Body of pancreas (tissue), 4 donors: ENCODE measurements around the gene PRDX6. TPM values are rescaled to one million over a fixed set of nuclear protein-coding genes. Genes with fewer than 3 reads are reported as not detected.
A peak's percentile ranks its signal among the peaks of the same experiment; 100 is the strongest.

Experiments used
- ATAC-seq: fragments of 150-250 bp; one replicate; pipeline ENCODE4 v1.9.1; 2016
- DNase-seq, 4 donors: peaks; one replicate each; pipeline ENCODE4 v3.0.0-alpha.2; 2019
- H3K27ac ChIP-seq, 4 donors: fragments of 200-600 bp; sonication (generic); 1 replicate in 3 of 4; 2 replicates in 1 of 4; pipeline versions ENCODE4 v1.5.1 to v1.6.1; 2016 to 2019; ENCODE audit warnings: mild to moderate bottlenecking in 1 of 4, mixed read lengths in 1 of 4, moderate library complexity in 1 of 4
- H3K27me3 ChIP-seq, 2 donors: fragments of 200-600 bp; sonication (generic); one replicate each; pipeline ENCODE4 v1.6.0; 2016; ENCODE audit warnings: mild to moderate bottlenecking in 1 of 2
- H3K36me3 ChIP-seq, 2 donors: fragments of 200-600 bp; sonication (generic); replicated peaks in 1 of 2; 2 replicates each; pipeline ENCODE4 v1.5.1; 2016; ENCODE audit warnings: low read depth in 2 of 2; ENCODE audit not compliant: insufficient read depth in 1 of 2
- H3K4me1 ChIP-seq: fragments of 200-600 bp; sonication (generic); one replicate; pipeline ENCODE4 v1.6.0; 2016
- H3K4me3 ChIP-seq, 2 donors: fragments of 200-600 bp; sonication (generic); 1 replicate in 1 of 2; 2 replicates in 1 of 2; pipeline ENCODE4 v1.5.1; 2016 to 2019
- H3K9me3 ChIP-seq, 3 donors: fragments of 200-600 bp; sonication (generic); 1 replicate in 2 of 3; 2 replicates in 1 of 3; pipeline ENCODE4 v1.5.1; 2016
- POLR2A ChIP-seq, 3 donors: fragments of 450-650 bp; IDR thresholded peaks; one replicate each; pipeline ENCODE4 v1.6.1; 2016; ENCODE audit warnings: antibody characterized with exemption in 3 of 3, mild to moderate bottlenecking in 2 of 3
- WGBS, 2 donors: methylation state at CpG; one replicate each; pipeline ENCODE4 v1.1.5; 2017; 5-methylcytosine and 5-hydroxymethylcytosine counted together
- intact Hi-C: fragments of 100-400 bp; cut with DNase I; formaldehyde crosslinking; loops from one replicate; pipeline ENCODE4 v1.15.1; 2023
- total RNA-seq, 2 donors: library from RNA; depleted of rRNA; stranded (reverse); fragments of >200 nt; gene quantifications; one replicate each; pipeline ENCODE4 v1.1.0, GENCODE V29; 2016
- TF ChIP-seq, protein P1 (sequence below), 7 experiments: fragments of 450-650 bp in 4 of 7; fragments of 200-600 bp in 3 of 7; sonication (generic) in 3 of 7; IDR thresholded peaks; one replicate each; pipeline ENCODE4 v1.5.1; 2016 to 2019; ENCODE audit warnings: antibody characterized with exemption in 7 of 7

The PRDX6 gene
- total RNA-seq, 2 donors from 2014 or later: 64.1 to 222 TPM

DNA sequence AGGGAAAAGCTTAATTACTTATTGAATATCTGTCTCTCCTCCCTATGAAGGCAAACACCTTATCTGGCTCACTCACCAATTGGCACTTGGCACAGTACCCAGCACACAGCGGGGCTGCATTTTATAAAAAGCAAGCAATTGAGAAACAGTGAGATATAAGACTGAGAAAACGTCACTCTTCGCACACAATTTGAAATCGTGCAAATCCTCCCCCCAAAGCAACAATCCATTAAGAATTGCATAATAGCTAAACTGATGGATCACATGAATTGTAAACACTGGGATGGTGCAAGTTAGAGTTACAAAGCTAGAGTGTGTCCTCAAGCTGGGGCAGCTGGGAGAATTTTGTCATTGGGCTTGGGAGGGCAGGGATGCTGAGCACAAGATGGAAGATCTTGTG lies 27.1 kb downstream of the PRDX6 start:
- intact Hi-C loops: no loop called here
- Histone ChIP-seq H3K9me3 (no peaks in the 10 kb centered on the region), H3K4me3 (no peak overlapping the region), H3K27ac (no peak overlapping the region), H3K4me1 (no peaks in the 10 kb centered on the region), H3K36me3 (no peaks in the 10 kb centered on the region), H3K27me3 (no peaks in the 10 kb centered on the region)
- no peak for TF ChIP-seq POLR2A (IDR thresholded peaks at IDR 0.05)
- TF ChIP-seq, protein P1, sequence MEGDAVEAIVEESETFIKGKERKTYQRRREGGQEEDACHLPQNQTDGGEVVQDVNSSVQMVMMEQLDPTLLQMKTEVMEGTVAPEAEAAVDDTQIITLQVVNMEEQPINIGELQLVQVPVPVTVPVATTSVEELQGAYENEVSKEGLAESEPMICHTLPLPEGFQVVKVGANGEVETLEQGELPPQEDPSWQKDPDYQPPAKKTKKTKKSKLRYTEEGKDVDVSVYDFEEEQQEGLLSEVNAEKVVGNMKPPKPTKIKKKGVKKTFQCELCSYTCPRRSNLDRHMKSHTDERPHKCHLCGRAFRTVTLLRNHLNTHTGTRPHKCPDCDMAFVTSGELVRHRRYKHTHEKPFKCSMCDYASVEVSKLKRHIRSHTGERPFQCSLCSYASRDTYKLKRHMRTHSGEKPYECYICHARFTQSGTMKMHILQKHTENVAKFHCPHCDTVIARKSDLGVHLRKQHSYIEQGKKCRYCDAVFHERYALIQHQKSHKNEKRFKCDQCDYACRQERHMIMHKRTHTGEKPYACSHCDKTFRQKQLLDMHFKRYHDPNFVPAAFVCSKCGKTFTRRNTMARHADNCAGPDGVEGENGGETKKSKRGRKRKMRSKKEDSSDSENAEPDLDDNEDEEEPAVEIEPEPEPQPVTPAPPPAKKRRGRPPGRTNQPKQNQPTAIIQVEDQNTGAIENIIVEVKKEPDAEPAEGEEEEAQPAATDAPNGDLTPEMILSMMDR (IDR thresholded peaks at IDR 0.05): no peak
- WGBS, 2 donors: 16 to 51% methylated on average over 4 of the region's 4 CpGs
- DNase-seq (no peak), ATAC-seq (no peak)

DNA sequence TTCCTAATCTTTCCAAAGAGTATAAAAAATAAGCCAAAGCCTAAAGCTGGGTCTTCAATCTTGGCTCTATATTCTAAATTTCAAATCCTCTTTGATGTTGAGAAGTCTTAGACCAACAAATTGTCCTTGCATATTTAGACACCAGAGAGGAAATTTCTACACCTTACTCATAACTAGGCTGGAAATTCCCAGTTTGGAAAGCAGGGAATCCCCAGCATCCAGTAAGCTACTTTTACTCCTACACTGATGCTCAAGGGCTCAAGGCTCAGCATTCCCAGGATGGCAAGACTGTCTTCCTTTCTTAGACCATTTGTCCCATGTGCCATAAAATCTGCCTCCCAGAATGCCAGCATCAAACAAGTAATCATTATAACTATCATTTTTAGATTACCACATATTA lies 28.3 kb downstream of the PRDX6 start:
- intact Hi-C loops: no loop called here
- Histone ChIP-seq H3K27ac (no peak overlapping the region), H3K27me3 (no peaks in the 10 kb centered on the region), H3K4me3 (no peak overlapping the region), H3K9me3 (no peaks in the 10 kb centered on the region), H3K36me3 (no peaks in the 10 kb centered on the region), H3K4me1 (no peaks in the 10 kb centered on the region)
- ATAC-seq: no peak
- no peak for TF ChIP-seq POLR2A (IDR thresholded peaks at IDR 0.05)
- TF ChIP-seq, protein P1 (IDR thresholded peaks at IDR 0.05): no peak
- DNase-seq: no peak

DNA sequence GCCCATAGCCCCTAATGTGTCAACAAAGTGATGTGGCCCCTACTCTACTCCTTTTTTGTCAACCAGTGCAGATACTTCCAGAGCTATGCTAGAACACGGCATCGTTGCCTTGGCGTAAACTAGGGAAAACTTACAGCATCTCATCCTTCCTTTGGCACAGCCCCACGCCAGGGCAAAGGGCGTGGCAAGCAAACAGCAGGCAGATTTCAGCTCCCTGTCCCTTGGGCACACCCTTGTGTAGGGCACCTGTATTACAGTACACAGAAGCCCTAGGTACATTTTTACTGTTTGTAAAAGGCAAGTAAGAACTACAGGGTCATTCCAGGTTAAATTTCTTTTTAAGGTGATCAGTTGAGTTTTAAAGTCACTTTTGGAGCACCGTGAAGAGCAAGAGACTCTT lies 29.3 kb downstream of the PRDX6 start:
- intact Hi-C loops: no loop called here
- H3K4me3 ChIP-seq: no peak overlapping the region
- no peaks in the 10 kb centered on the region for H3K4me1 ChIP-seq
- TF ChIP-seq, protein P1 (IDR thresholded peaks at IDR 0.05): peak; percentile 37 to 88 (median 61)
- TF ChIP-seq POLR2A (IDR thresholded peaks at IDR 0.05): no peak
- no peaks in the 10 kb centered on the region for H3K27me3 ChIP-seq
- ATAC-seq (peak; percentile 87), DNase-seq (peak; percentile 65 to 79 (median 73))
- H3K36me3 ChIP-seq: no peaks in the 10 kb centered on the region
- H3K9me3 ChIP-seq: no peaks in the 10 kb centered on the region
- 33 to 36% methylated on average over 4 to 6 of the region's 6 CpGs for WGBS, 2 donors
- H3K27ac ChIP-seq: no peak overlapping the region

GRCh38 chr1:173507205-173507846 lies 30.2 kb downstream of the PRDX6 start:
- no peaks in the 10 kb centered on the region for H3K4me1 ChIP-seq
- no peaks in the 10 kb centered on the region for H3K36me3 ChIP-seq
- no peaks in the 10 kb centered on the region for H3K27me3 ChIP-seq
- TF ChIP-seq, protein P1 (IDR thresholded peaks at IDR 0.05): no peak
- no peak for TF ChIP-seq POLR2A (IDR thresholded peaks at IDR 0.05)
- no peak for DNase-seq
- no peak overlapping the region for H3K4me3 ChIP-seq
- H3K9me3 ChIP-seq: no peaks in the 10 kb centered on the region
- ATAC-seq: no peak
- intact Hi-C loops: no loop called here
- no peak overlapping the region for H3K27ac ChIP-seq
- 78 to 81% methylated on average over 3 of the region's 3 CpGs for WGBS, 2 donors

GRCh38 chr1:173507847-173508209 lies 30.7 kb downstream of the PRDX6 start:
- H3K4me1 ChIP-seq: no peaks in the 10 kb centered on the region
- intact Hi-C loops: no loop called here
- H3K27ac ChIP-seq: no peak overlapping the region
- ATAC-seq (no peak), DNase-seq (no peak)
- no peak overlapping the region for H3K4me3 ChIP-seq
- H3K27me3 ChIP-seq: no peaks in the 10 kb centered on the region
- TF ChIP-seq, protein P1 (IDR thresholded peaks at IDR 0.05): no peak
- no peak for TF ChIP-seq POLR2A (IDR thresholded peaks at IDR 0.05)
- H3K9me3 ChIP-seq: no peaks in the 10 kb centered on the region
- WGBS, 2 donors: 68 to 82% methylated on average over 3 of the region's 3 CpGs
- no peaks in the 10 kb centered on the region for H3K36me3 ChIP-seq
